Renal cortex interstitium (tissue), 11 donors: ENCODE results near the gene GRIN3B. TPM values are rescaled to one million over a fixed set of nuclear protein-coding genes. Genes with fewer than 3 reads are reported as not detected.
A peak's percentile ranks its signal among the peaks of the same experiment; 100 is the strongest.

Source experiments
- DNase-seq, 11 donors: peaks; one replicate each; pipeline ENCODE4 v3.0.0-alpha.2; 2013; ENCODE audit warnings: low read depth in 9 of 11, low spot score in 4 of 11; ENCODE audit errors: extremely low read depth in 1 of 11
- polyA plus RNA-seq, 3 donors: library from polyadenylated mRNA; unstranded; fragments of 120-200 nt; gene quantifications; one replicate each; pipeline ENCODE4 v1.2.1, GENCODE V29; 2013; ENCODE audit not compliant: insufficient read length in 3 of 3

The GRIN3B gene
- polyA plus RNA-seq, 3 donors = 0.37 to 2.0 (median 1.2) TPM

GRCh38 chr19:1032264-1032867 lies 32.1 kb downstream of the GRIN3B start:
- no peak for DNase-seq

- DNase-seq = no peak
Observed at GRCh38 chr19:1035998-1036621, 35.9 kb downstream of the GRIN3B start.

GRCh38 chr19:1037621-1038064 lies 37.4 kb downstream of the GRIN3B start:
- DNase-seq = no peak

- no peak for DNase-seq
Observed at GRCh38 chr19:1038978-1039645, 38.9 kb downstream of the GRIN3B start.

GRCh38 chr19:1039646-1040475 lies 39.6 kb downstream of the GRIN3B start, which contains the start of gene ABCA7:
Gene ABCA7, plus strand, starts transcription at chr19:1040107. Its CDS starts 1,255 bp downstream, at chr19:1041362.
- peak; percentile 87 to 97 (median 96) for DNase-seq

- DNase-seq = peak in 8 of 11 donors; percentile 70 to 83 (median 77)
Observed at GRCh38 chr19:1040476-1041271, 40.5 kb downstream of the GRIN3B start.

- DNase-seq = no peak
Observed at GRCh38 chr19:1041272-1041834, 41.1 kb downstream of the GRIN3B start.

- DNase-seq = no peak
Observed at GRCh38 chr19:1041835-1042685, 41.8 kb downstream of the GRIN3B start.

GRCh38 chr19:1042689-1043511 lies 42.7 kb downstream of the GRIN3B start:
- DNase-seq = no peak

GRCh38 chr19:1045247-1045603 lies 45.0 kb downstream of the GRIN3B start:
- DNase-seq = no peak

- no peak for DNase-seq
Observed at GRCh38 chr19:1046117-1046626, 46.0 kb downstream of the GRIN3B start.

- DNase-seq = no peak
Observed at GRCh38 chr19:1046836-1047695, 46.8 kb downstream of the GRIN3B start.

GRCh38 chr19:1047696-1048147 lies 47.5 kb downstream of the GRIN3B start:
- no peak for DNase-seq

GRCh38 chr19:1049106-1049505 lies 48.9 kb downstream of the GRIN3B start:
- no peak for DNase-seq

- no peak for DNase-seq
Observed at GRCh38 chr19:1049800-1050199, 49.6 kb downstream of the GRIN3B start.
